Mucosa of stomach (tissue), 1 donor: ENCODE results near the gene KCND3.

Source experiments
- H3K27me3 ChIP-seq: one replicate; pipeline ENCODE4 v1.7.0; 2013; ENCODE audit warnings: mild to moderate bottlenecking, low read length; ENCODE audit not compliant: control insufficient read depth, insufficient read depth
- H3K36me3 ChIP-seq: one replicate; pipeline ENCODE4 v1.7.0; 2013; ENCODE audit warnings: low read length; ENCODE audit not compliant: control insufficient read depth, insufficient read depth
- H3K4me1 ChIP-seq: one replicate; pipeline ENCODE4 v1.7.0; 2013; ENCODE audit warnings: mild to moderate bottlenecking, low read length; ENCODE audit not compliant: control insufficient read depth, insufficient read depth
- H3K4me3 ChIP-seq: one replicate; pipeline ENCODE4 v1.7.0; 2013; ENCODE audit warnings: low read length
- H3K9ac ChIP-seq: one replicate; pipeline ENCODE4 v1.7.0; 2013; ENCODE audit warnings: mild to moderate bottlenecking, low read length, moderate library complexity
- H3K9me3 ChIP-seq: one replicate; pipeline ENCODE4 v1.7.0; 2013; ENCODE audit warnings: mild to moderate bottlenecking, low read length, moderate library complexity; ENCODE audit not compliant: control insufficient read depth
- donor health status: Pancreatic carcinoma.

Gene KCND3

GRCh38 chr1:111884772-111885443 lies 104.6 kb downstream of the KCND3 start:
- Histone ChIP-seq H3K4me3 (no peak overlapping the region), H3K9me3 (no peaks in the 10 kb centered on the region), H3K27me3 (no peaks in the 10 kb centered on the region), H3K9ac (no peak overlapping the region), H3K36me3 (no peaks in the 10 kb centered on the region), H3K4me1 (peaks cover 6% of the 10 kb centered on the region)

GRCh38 chr1:111882986-111883560 lies 106.4 kb downstream of the KCND3 start:
- Histone ChIP-seq H3K9me3 (no peaks in the 10 kb centered on the region), H3K27me3 (no peaks in the 10 kb centered on the region), H3K4me3 (no peak overlapping the region), H3K4me1 (peaks cover 11% of the 10 kb centered on the region), H3K9ac (no peak overlapping the region), H3K36me3 (no peaks in the 10 kb centered on the region)

GRCh38 chr1:111882559-111882958 lies 106.9 kb downstream of the KCND3 start:
- Histone ChIP-seq H3K36me3 (no peaks in the 10 kb centered on the region), H3K9ac (no peak overlapping the region), H3K9me3 (no peaks in the 10 kb centered on the region), H3K27me3 (no peaks in the 10 kb centered on the region), H3K4me3 (no peak overlapping the region), H3K4me1 (peaks cover 11% of the 10 kb centered on the region)

GRCh38 chr1:111880881-111881837 lies 108.3 kb downstream of the KCND3 start:
- H3K27me3 ChIP-seq = no peaks in the 10 kb centered on the region
- peaks cover 11% of the 10 kb centered on the region for H3K4me1 ChIP-seq
- no peak overlapping the region for H3K4me3 ChIP-seq
- H3K9me3 ChIP-seq = no peaks in the 10 kb centered on the region
- no peak overlapping the region for H3K9ac ChIP-seq
- no peaks in the 10 kb centered on the region for H3K36me3 ChIP-seq

- H3K4me3 ChIP-seq = no peak overlapping the region
- H3K9ac ChIP-seq = no peak overlapping the region
- no peaks in the 10 kb centered on the region for H3K9me3 ChIP-seq
- H3K36me3 ChIP-seq = no peaks in the 10 kb centered on the region
- no peaks in the 10 kb centered on the region for H3K27me3 ChIP-seq
- H3K4me1 ChIP-seq = peaks cover 11% of the 10 kb centered on the region
These were observed 110.4 kb downstream of the KCND3 start for GRCh38 chr1:111879081-111879480.

GRCh38 chr1:111878649-111879048 lies 110.8 kb downstream of the KCND3 start:
- Histone ChIP-seq H3K27me3 (no peaks in the 10 kb centered on the region), H3K9ac (no peak overlapping the region), H3K36me3 (no peaks in the 10 kb centered on the region), H3K4me1 (peaks cover 11% of the 10 kb centered on the region), H3K4me3 (no peak overlapping the region), H3K9me3 (no peaks in the 10 kb centered on the region)

- H3K27me3 ChIP-seq = no peaks in the 10 kb centered on the region
- H3K9ac ChIP-seq = no peak overlapping the region
- no peaks in the 10 kb centered on the region for H3K36me3 ChIP-seq
- H3K4me1 ChIP-seq = peaks cover 7% of the 10 kb centered on the region
- no peaks in the 10 kb centered on the region for H3K9me3 ChIP-seq
- no peak overlapping the region for H3K4me3 ChIP-seq
These were observed 111.4 kb downstream of the KCND3 start for GRCh38 chr1:111878091-111878490.

- Histone ChIP-seq H3K9ac (no peak overlapping the region), H3K4me1 (peaks cover 5% of the 10 kb centered on the region), H3K36me3 (no peaks in the 10 kb centered on the region), H3K9me3 (no peaks in the 10 kb centered on the region), H3K27me3 (no peaks in the 10 kb centered on the region), H3K4me3 (no peak overlapping the region)
These were observed 112.8 kb downstream of the KCND3 start for GRCh38 chr1:111876631-111877030.

GRCh38 chr1:111875640-111876039 lies 113.8 kb downstream of the KCND3 start:
- no peak overlapping the region for H3K9ac ChIP-seq
- H3K4me3 ChIP-seq = no peak overlapping the region
- no peaks in the 10 kb centered on the region for H3K27me3 ChIP-seq
- no peaks in the 10 kb centered on the region for H3K9me3 ChIP-seq
- no peaks in the 10 kb centered on the region for H3K36me3 ChIP-seq
- peaks cover 5% of the 10 kb centered on the region for H3K4me1 ChIP-seq

GRCh38 chr1:111873460-111874030 lies 115.9 kb downstream of the KCND3 start:
- no peak overlapping the region for H3K9ac ChIP-seq
- H3K27me3 ChIP-seq = no peaks in the 10 kb centered on the region
- H3K4me3 ChIP-seq = no peak overlapping the region
- H3K36me3 ChIP-seq = no peaks in the 10 kb centered on the region
- H3K4me1 ChIP-seq = peaks cover 3% of the 10 kb centered on the region
- no peaks in the 10 kb centered on the region for H3K9me3 ChIP-seq

GRCh38 chr1:111870181-111870580 lies 119.3 kb downstream of the KCND3 start:
- Histone ChIP-seq H3K9ac (no peak overlapping the region), H3K9me3 (no peaks in the 10 kb centered on the region), H3K27me3 (no peaks in the 10 kb centered on the region), H3K4me3 (no peak overlapping the region), H3K4me1 (no peaks in the 10 kb centered on the region), H3K36me3 (no peaks in the 10 kb centered on the region)
